Tibial artery (tissue), 4 donors: ENCODE results near the gene KCTD13.

Source experiments
- DNase-seq, 2 donors: peaks; one replicate each; pipeline ENCODE4 v3.0.0-alpha.2; 2019
- H3K27ac ChIP-seq, 2 donors: fragments of 200-600 bp; sonication (generic) in 1 of 2; 1 replicate in 1 of 2; 2 replicates in 1 of 2; pipeline ENCODE4 v1.5.1; 2018 to 2019; ENCODE audit warnings: mild to moderate bottlenecking in 1 of 2
- H3K27me3 ChIP-seq, 2 donors: fragments of 200-600 bp; sonication (generic) in 1 of 2; one replicate each; pipeline versions ENCODE4 v1.5.1 to v1.6.0; 2016 to 2019
- H3K36me3 ChIP-seq, 3 donors: fragments of 200-600 bp; sonication (generic) in 2 of 3; one replicate each; pipeline ENCODE4 v1.5.1; 2016 to 2019; ENCODE audit warnings: mild to moderate bottlenecking in 2 of 3
- H3K4me1 ChIP-seq, 4 donors: fragments of 200-600 bp; sonication (generic) in 2 of 4; 1 replicate in 3 of 4; 2 replicates in 1 of 4; pipeline ENCODE4 v1.5.1; 2016 to 2019
- H3K4me3 ChIP-seq, 2 donors: fragments of 200-600 bp; sonication (generic) in 1 of 2; 1 replicate in 1 of 2; 2 replicates in 1 of 2; pipeline ENCODE4 v1.5.1; 2018 to 2019; ENCODE audit warnings: mild to moderate bottlenecking in 2 of 2
- H3K9me3 ChIP-seq, 3 donors: fragments of 200-600 bp; sonication (generic) in 1 of 3; one replicate each; pipeline ENCODE4 v1.5.1; 2016 to 2019
- CTCF ChIP-seq, 2 experiments: fragments of 200-600 bp in 1 of 2; fragments of 450-650 bp in 1 of 2; IDR thresholded peaks; one replicate each; pipeline ENCODE4 v1.5.1; 2017 to 2019; ENCODE audit warnings: antibody characterized with exemption in 2 of 2, mild to moderate bottlenecking in 1 of 2, moderate library complexity in 1 of 2
- intact Hi-C: fragments of 100-400 bp; cut with DNase I; formaldehyde crosslinking; loops from one replicate; pipeline ENCODE4 v1.15.0; 2023; ENCODE audit warnings: low total_unique reads

KCTD13 gene

GRCh38 chr16:29899516-29900101 is 26.4 kb downstream of the KCTD13 start, which contains the start of gene SEZ6L2:
Gene SEZ6L2, minus strand, starts transcription at chr16:29899550. Its CDS starts 531 bp downstream, at chr16:29899019.
- intact Hi-C loops, result no loop called here
- no peaks in the 10 kb centered on the region for H3K9me3 ChIP-seq
- H3K27ac ChIP-seq, result no peak within 1 kb of the TSS
- H3K27me3 ChIP-seq, result peaks cover 2 to 48% of the 10 kb centered on the region in 2 donors
- H3K36me3 ChIP-seq, result no peaks in the 10 kb centered on the region
- H3K4me1 ChIP-seq, result peaks cover 0 to 26% (median 12%) of the 10 kb centered on the region in 4 donors
- no peak for TF ChIP-seq CTCF (IDR thresholded peaks at IDR 0.05)
- peak within 1 kb of the TSS; percentile 49 to 56 for H3K4me3 ChIP-seq
- peak in 1 of 2 donors; percentile 45 for DNase-seq

GRCh38 chr16:29898804-29899515 is 27.1 kb downstream of the KCTD13 start:
- intact Hi-C loops, result no loop called here
- no peaks in the 10 kb centered on the region for H3K9me3 ChIP-seq
- no peak for DNase-seq
- TF ChIP-seq CTCF (IDR thresholded peaks at IDR 0.05), result no peak
- peaks cover 0 to 26% (median 12%) of the 10 kb centered on the region in 4 donors for H3K4me1 ChIP-seq
- H3K27ac ChIP-seq, result no peak overlapping the region
- no peak overlapping the region for H3K4me3 ChIP-seq
- H3K36me3 ChIP-seq, result no peaks in the 10 kb centered on the region
- H3K27me3 ChIP-seq, result peaks cover 2 to 48% of the 10 kb centered on the region in 2 donors

- TF ChIP-seq CTCF (IDR thresholded peaks at IDR 0.05), result no peak
- intact Hi-C loops, result no loop called here
- Histone ChIP-seq H3K9me3 (no peaks in the 10 kb centered on the region), H3K36me3 (no peaks in the 10 kb centered on the region), H3K4me1 (peaks cover 0 to 26% (median 12%) of the 10 kb centered on the region in 4 donors), H3K27me3 (peaks cover 2 to 48% of the 10 kb centered on the region in 2 donors), H3K27ac (no peak overlapping the region), H3K4me3 (no peak overlapping the region)
- no peak for DNase-seq
Observed at GRCh38 chr16:29898135-29898803, 27.8 kb downstream of the KCTD13 start.

- Histone ChIP-seq H3K27ac (no peak overlapping the region), H3K4me3 (no peak overlapping the region), H3K9me3 (no peaks in the 10 kb centered on the region), H3K36me3 (no peaks in the 10 kb centered on the region), H3K4me1 (peaks cover 0 to 26% (median 12%) of the 10 kb centered on the region in 4 donors), H3K27me3 (peaks cover 2 to 48% of the 10 kb centered on the region in 2 donors)
- TF ChIP-seq CTCF (IDR thresholded peaks at IDR 0.05), result no peak
- no peak for DNase-seq
- intact Hi-C loops, result no loop called here
Observed at GRCh38 chr16:29897333-29897732, 28.7 kb downstream of the KCTD13 start.

GRCh38 chr16:29896841-29897240 is 29.2 kb downstream of the KCTD13 start:
- H3K9me3 ChIP-seq, result no peaks in the 10 kb centered on the region
- H3K27me3 ChIP-seq, result peaks cover 2 to 45% of the 10 kb centered on the region in 2 donors
- H3K36me3 ChIP-seq, result no peaks in the 10 kb centered on the region
- DNase-seq, result no peak
- H3K4me3 ChIP-seq, result no peak overlapping the region
- peaks cover 0 to 26% (median 12%) of the 10 kb centered on the region in 4 donors for H3K4me1 ChIP-seq
- intact Hi-C loops, result no loop called here
- TF ChIP-seq CTCF (IDR thresholded peaks at IDR 0.05), result no peak
- H3K27ac ChIP-seq, result no peak overlapping the region
